HepG2 (cell line): Measurements from ENCODE around the gene LTA. TPM values are rescaled to one million over a fixed set of nuclear protein-coding genes. Genes with fewer than 3 reads are reported as not detected.
A peak's percentile ranks its signal among the peaks of the same experiment; 100 is the strongest.

Experiments used
- AKAP8 ChIP-seq: sonication (generic); formaldehyde crosslinking; IDR thresholded peaks from 2 replicates; pipeline ENCODE4 v1.5.1; 2020; ENCODE audit warnings: mild to moderate bottlenecking, missing genetic modification reagents
- ERF ChIP-seq: IDR thresholded peaks from 2 replicates; pipeline ENCODE4 v1.6.1; 2018; ENCODE audit warnings: missing biosample characterization, missing genetic modification reagents
- HMGXB4 ChIP-seq, 2 experiments: sonication (generic) in 1 of 2; formaldehyde crosslinking in 1 of 2; IDR thresholded peaks; 2 replicates each; pipeline versions ENCODE4 v1.4.0 to v1.6.1; 2018 to 2020; ENCODE audit warnings: missing genetic modification reagents in 2 of 2, borderline replicate concordance in 1 of 2, low read depth in 1 of 2, mild to moderate bottlenecking in 1 of 2, missing biosample characterization in 1 of 2
- HNRNPL ChIP-seq: fragments of 200-400 bp; formaldehyde crosslinking; IDR thresholded peaks from 2 replicates; pipeline ENCODE4 v1.6.1; 2017; ENCODE audit warnings: mild to moderate bottlenecking, low read depth, low read length
- IKZF4 ChIP-seq: sonication (generic); formaldehyde crosslinking; IDR thresholded peaks from 2 replicates; pipeline ENCODE4 v1.5.1; 2020; ENCODE audit warnings: borderline replicate concordance, mild to moderate bottlenecking, low read depth, missing genetic modification reagents; ENCODE audit errors: not compliant biosample characterization
- IKZF5 ChIP-seq: IDR thresholded peaks from 2 replicates; pipeline ENCODE4 v1.6.1; 2018; ENCODE audit warnings: missing genetic modification reagents, mild to moderate bottlenecking, missing compliant biosample characterization
- KLF16 ChIP-seq, 2 experiments: sonication (generic) in 1 of 2; formaldehyde crosslinking in 1 of 2; IDR thresholded peaks; 2 replicates each; pipeline versions ENCODE4 v1.6.1 to v1.8.0; 2016 to 2023; ENCODE audit warnings: missing genetic modification reagents in 2 of 2, missing compliant biosample characterization in 1 of 2
- MLLT10 ChIP-seq: sonication (generic); formaldehyde crosslinking; IDR thresholded peaks from 2 replicates; pipeline ENCODE4 v1.4.0; 2020; ENCODE audit warnings: missing genetic modification reagents
- PRPF4 ChIP-seq: fragments of 200-400 bp; formaldehyde crosslinking; IDR thresholded peaks from 2 replicates; pipeline ENCODE4 v1.6.1; 2016; ENCODE audit warnings: low read length, low read depth; ENCODE audit not compliant: poor library complexity, severe bottlenecking
- ZNF136 ChIP-seq: sonication (generic); formaldehyde crosslinking; IDR thresholded peaks from 2 replicates; pipeline ENCODE4 v1.8.1; 2022; ENCODE audit warnings: low read depth, mild to moderate bottlenecking, moderate library complexity, missing genetic modification reagents
- ZNF281 ChIP-seq: sonication (generic); formaldehyde crosslinking; IDR thresholded peaks from 2 replicates; pipeline ENCODE4 v1.4.0; 2020; ENCODE audit warnings: missing genetic modification reagents, borderline replicate concordance
- ZNF335 ChIP-seq: sonication (generic); formaldehyde crosslinking; IDR thresholded peaks from 2 replicates; pipeline ENCODE4 v1.4.0; 2020; ENCODE audit warnings: missing genetic modification reagents
- ZNF460 ChIP-seq: sonication (generic); formaldehyde crosslinking; IDR thresholded peaks from 2 replicates; pipeline ENCODE4 v1.5.1; 2020; ENCODE audit warnings: missing genetic modification reagents, mild to moderate bottlenecking, borderline replicate concordance
- ZNF720 ChIP-seq: sonication (generic); formaldehyde crosslinking; IDR thresholded peaks from 2 replicates; pipeline ENCODE4 v1.4.0; 2020; ENCODE audit warnings: missing genetic modification reagents
- polyA plus RNA-seq, 8 experiments: library from polyadenylated mRNA; depleted of rRNA in 3 of 8; stranded (reverse) in 7 of 8; unstranded in 1 of 8; fragments of >200 nt; fragmentation: Illumina TruSeq in 4 of 8; extraction: Trizol in 4 of 8; gene quantifications; 2 replicates each; pipeline versions ENCODE4 v1.2.1 to v1.2.3, GENCODE V29; 2011 to 2016; ENCODE audit warnings: low read depth in 4 of 8, missing spikeins in 1 of 8, mixed read lengths in 1 of 8; ENCODE audit not compliant: insufficient read depth in 1 of 8
- total RNA-seq, 5 experiments: library from RNA; depleted of rRNA; stranded (reverse); fragments of >200 nt; fragmentation: Illumina TruSeq; extraction: Trizol; gene quantifications; 2 replicates each; pipeline ENCODE4 v1.2.3, GENCODE V29; 2016; ENCODE audit warnings: low read depth in 1 of 5
- TF ChIP-seq, protein P1 (sequence below): sonication (generic); formaldehyde crosslinking; IDR thresholded peaks from 2 replicates; pipeline ENCODE4 v1.4.0; 2020; ENCODE audit warnings: missing genetic modification reagents
- TF ChIP-seq, protein P2 (sequence below): IDR thresholded peaks from 2 replicates; pipeline ENCODE4 v1.6.1; 2016

LTA gene
- total and polyA plus RNA-seq, 2 of the 13 experiments (the other 11 are each of a cell fraction or from before 2014, with no cell fraction given): 0.09 TPM; not detected in 1

DNA sequence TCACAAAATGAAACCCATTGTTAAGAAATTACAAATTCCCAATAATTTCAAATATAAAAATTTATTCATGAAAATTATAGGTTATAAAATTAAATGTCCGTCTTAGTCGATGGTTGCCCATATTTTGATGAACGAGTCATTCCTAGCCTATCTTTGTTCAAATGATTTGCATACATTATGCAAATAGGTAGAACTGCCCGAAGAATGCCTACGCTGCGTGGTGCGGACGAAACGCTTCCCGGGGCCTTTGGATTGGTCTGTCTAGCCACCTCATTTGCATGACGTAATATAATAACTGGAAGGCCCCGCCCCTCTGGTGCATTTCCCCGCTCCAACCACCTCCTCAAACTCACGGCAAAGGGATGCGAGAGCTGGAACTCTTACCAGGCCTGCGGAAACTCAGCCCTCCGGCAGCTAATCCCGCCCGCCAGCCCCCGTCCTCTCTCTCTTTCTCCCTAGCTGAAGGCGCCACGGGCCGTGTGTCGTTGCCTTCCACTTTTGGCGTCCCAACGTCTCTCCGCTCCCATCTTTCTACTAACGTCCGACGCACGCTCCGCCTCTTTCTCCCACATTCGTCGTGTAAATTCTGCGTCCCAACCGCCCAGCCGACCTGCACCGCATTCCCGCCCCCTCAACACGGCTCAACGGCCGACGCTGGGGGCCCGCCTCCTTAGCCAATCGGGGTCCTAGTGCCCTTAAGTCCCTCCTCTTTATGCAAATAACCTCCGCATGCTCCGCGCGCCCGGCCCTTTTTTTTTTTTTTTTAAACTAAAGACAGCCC is 47.9 kb downstream of the LTA start (continued):
- TF ChIP-seq, protein P1, sequence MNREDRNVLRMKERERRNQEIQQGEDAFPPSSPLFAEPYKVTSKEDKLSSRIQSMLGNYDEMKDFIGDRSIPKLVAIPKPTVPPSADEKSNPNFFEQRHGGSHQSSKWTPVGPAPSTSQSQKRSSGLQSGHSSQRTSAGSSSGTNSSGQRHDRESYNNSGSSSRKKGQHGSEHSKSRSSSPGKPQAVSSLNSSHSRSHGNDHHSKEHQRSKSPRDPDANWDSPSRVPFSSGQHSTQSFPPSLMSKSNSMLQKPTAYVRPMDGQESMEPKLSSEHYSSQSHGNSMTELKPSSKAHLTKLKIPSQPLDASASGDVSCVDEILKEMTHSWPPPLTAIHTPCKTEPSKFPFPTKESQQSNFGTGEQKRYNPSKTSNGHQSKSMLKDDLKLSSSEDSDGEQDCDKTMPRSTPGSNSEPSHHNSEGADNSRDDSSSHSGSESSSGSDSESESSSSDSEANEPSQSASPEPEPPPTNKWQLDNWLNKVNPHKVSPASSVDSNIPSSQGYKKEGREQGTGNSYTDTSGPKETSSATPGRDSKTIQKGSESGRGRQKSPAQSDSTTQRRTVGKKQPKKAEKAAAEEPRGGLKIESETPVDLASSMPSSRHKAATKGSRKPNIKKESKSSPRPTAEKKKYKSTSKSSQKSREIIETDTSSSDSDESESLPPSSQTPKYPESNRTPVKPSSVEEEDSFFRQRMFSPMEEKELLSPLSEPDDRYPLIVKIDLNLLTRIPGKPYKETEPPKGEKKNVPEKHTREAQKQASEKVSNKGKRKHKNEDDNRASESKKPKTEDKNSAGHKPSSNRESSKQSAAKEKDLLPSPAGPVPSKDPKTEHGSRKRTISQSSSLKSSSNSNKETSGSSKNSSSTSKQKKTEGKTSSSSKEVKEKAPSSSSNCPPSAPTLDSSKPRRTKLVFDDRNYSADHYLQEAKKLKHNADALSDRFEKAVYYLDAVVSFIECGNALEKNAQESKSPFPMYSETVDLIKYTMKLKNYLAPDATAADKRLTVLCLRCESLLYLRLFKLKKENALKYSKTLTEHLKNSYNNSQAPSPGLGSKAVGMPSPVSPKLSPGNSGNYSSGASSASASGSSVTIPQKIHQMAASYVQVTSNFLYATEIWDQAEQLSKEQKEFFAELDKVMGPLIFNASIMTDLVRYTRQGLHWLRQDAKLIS: no peak
- peak in 1 of 2 experiments; percentile 42; a peak in 2 of 4 replicates for TF ChIP-seq KLF16 (CRISPR knock-in tag; IDR thresholded peaks at IDR 0.05)
- peak; percentile 79 for TF ChIP-seq IKZF4 (CRISPR knock-in tag)
- 0 out of 2 replicates have a peak, but pooled peaks have one; percentile 74 for TF ChIP-seq ERF (CRISPR knock-in tag)
- no peak for TF ChIP-seq MLLT10 (CRISPR knock-in tag)
- TF ChIP-seq AKAP8 (CRISPR knock-in tag): peak; percentile 72; the same call in 1 of the 2 replicates
- TF ChIP-seq IKZF5 (CRISPR knock-in tag): no peak
- TF ChIP-seq, protein P2, sequence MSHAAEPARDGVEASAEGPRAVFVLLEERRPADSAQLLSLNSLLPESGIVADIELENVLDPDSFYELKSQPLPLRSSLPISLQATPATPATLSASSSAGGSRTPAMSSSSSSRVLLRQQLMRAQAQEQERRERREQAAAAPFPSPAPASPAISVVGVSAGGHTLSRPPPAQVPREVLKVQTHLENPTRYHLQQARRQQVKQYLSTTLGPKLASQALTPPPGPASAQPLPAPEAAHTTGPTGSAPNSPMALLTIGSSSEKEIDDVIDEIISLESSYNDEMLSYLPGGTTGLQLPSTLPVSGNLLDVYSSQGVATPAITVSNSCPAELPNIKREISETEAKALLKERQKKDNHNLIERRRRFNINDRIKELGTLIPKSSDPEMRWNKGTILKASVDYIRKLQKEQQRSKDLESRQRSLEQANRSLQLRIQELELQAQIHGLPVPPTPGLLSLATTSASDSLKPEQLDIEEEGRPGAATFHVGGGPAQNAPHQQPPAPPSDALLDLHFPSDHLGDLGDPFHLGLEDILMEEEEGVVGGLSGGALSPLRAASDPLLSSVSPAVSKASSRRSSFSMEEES (CRISPR knock-in tag): peak; percentile 30
- no peak for TF ChIP-seq ZNF281 (CRISPR knock-in tag)
- peak; percentile 84 for TF ChIP-seq ZNF335 (CRISPR knock-in tag)
- TF ChIP-seq ZNF460 (CRISPR knock-in tag): no peak
- TF ChIP-seq ZNF136: no peak
- TF ChIP-seq PRPF4: no peak
- TF ChIP-seq HNRNPL: 0 out of 2 replicates have a peak, but pooled peaks have one; percentile 31
- TF ChIP-seq HMGXB4 (CRISPR knock-in tag; IDR thresholded peaks at IDR 0.05; ENCODE audit: borderline replicate concordance in 1 of 2, low read depth in 1 of 2): no peak; a peak in 1 of 4 replicates
- no peak for TF ChIP-seq ZNF720 (CRISPR knock-in tag)
